HG03439 (cell line): Measurements from ENCODE around the gene DHX32.

Source experiments
- ATAC-seq: cut with Tn5 transposase; IDR thresholded peaks from one replicate; pipeline ENCODE4 v1.9.1; 2021; ENCODE audit warnings: mild to moderate bottlenecking, moderate library complexity; ENCODE audit not compliant: unreplicated experiment

Gene DHX32

DNA sequence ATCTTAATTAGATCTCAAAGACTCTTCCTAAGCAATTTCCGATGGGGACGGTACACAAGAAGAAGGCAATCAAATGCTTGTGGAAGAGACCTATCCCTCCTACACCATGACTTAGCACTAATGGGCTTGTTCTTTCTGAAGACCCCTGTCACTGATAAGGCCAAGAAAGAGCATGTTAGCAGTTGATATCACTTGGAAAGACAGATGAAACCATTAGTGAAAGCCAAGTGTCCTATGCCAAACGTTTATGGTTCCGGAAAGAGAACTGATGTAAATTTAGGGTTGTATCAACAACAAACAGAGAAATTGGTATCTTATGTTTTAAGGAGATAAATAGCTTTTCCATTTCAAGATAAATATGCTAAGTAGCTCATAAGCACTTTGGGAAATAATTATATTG lies 64.5 kb downstream of the DHX32 start:
- no peak for ATAC-seq

DNA sequence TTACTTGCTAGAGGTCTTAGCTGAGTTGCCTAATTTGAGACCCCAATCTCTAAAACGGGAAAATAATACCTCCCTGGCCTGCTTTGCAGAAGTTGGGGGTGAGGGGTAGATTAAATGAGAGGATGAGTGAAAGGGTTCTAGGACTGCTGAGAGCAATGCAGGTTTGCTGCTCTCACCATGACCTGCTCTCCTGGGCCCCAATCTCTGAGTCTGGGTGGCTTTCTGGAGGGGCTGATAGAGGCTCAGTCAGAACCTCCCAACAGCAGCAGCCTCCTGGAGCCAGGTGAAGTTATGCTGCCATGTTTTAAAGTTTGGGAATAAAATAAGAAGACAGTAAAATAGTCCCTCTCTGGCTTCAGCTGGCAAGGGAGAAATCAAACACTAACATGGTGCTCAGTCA lies 65.3 kb downstream of the DHX32 start:
- ATAC-seq = no peak

DNA sequence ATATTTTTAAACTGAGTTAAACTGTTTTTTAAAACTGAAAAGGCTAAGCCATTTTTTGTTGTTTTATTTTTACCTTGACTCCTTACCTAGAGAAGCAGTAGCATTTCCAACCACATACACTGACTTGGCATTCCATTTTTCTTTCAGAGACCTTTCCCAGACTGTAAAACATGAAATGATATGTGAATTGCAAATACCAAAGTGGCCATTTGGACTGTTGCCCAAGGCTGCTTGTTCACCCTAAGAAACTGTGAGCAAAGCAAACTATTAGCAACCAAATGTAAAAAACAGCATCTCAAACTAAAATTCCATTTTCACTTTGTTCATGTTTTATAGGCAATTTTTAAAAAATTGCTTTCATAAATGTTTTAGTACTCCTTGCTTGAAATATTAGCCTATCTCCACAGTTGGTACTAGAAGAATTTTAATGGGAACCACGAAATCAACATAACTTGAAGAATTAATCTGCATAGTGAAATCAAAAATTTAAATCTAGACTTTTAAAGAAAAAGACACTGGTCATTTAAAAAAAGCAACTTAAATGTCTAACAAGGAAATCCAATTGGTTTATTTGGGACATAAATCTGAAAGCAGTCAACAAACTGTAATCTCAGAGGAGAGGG lies 68.9 kb downstream of the DHX32 start:
- no peak for ATAC-seq

DNA sequence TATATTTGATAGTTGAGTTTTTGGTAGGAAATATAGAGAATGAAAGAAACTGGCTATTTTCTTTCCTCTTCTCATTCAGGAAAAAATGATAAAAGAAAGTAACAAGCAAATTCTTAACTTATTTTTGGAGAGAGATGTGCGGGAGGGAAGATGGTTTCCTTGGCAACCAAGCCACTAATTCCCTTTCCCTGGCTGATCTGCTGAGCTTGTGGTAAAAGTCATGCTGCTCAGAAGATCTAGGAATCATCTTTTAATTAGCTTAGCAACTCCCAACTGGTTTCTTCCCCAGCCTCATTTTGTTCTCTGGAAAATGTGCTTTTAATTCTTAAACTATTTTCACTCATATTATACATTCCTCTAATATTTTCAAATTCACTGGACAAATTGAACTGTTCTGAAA lies 69.8 kb downstream of the DHX32 start:
- ATAC-seq = no peak

DNA sequence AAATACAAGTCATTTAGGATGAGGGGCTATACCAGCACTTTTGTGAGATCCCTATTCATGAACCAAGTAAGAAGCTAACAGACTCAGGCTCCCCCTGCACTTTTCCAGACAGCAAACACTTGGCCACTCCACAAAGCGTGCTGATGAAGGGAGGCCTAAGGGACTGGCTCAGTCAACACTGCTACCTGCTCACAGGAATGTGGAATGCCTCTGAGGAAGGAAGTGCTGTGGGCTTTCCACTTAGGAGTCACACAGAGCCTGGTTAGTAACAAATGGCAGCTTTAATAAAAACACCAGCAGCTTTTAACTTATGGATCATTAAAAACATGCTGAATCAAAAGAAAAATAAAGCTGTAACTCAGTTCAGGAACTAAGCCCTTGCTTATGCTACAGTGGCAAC lies 73.0 kb downstream of the DHX32 start:
- no peak for ATAC-seq

DNA sequence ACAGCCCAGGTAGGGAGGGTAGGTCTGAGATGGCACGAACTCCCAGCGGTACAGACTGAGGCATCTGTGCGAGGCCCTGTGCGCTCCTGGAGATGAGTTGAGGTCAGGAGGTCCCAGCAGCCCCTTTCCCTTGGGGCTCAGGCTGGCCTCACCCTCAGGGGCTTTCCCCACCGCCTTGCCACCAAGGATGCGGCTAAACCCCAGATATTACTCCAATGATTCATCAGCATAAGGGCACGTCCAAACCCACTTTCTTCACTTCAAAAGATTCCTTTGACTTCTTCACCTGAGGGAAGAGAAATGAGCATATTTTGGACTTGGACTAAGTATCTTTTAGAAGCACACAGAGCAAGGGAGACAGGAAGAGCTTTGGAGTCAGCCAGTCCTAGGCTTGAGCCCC lies 78.4 kb downstream of the DHX32 start:
- no peak for ATAC-seq

DNA sequence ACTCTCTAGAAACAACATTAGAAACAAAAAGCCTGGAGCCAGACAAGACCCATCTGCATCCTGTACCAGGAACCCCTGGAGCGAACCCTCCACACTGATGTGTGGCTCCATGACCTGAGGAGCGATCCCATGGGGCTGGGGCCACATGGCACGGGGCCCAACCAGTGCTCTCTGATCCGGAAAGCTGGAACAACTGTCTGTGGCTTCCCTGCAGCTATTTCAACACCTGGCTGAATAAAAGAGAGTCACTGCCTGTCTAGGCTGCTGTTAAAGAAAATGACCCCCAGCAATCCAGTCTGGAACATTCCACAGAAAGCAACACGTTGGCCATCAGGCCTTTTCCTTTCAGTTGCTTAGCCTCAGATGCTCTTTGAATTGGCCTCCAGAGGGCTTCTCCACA lies 79.0 kb downstream of the DHX32 start:
- ATAC-seq = no peak

DNA sequence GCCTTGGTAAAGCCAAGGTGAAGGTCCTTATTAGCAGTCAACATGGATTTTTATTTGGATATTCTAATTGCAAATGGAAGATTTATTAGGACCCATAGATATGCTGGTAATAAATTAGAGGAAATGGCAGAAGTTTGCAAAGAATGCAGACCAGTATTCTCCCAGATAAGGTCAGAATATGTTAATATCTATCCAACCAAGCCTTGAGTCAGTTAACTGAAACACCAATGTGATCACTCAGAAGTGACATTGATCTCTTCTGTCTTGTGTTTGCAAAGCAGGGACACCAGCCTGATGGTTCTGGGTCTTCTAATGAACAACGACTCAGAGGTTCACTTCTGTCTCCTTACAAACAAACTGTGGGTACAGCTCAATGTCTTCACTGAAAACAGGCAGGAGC lies 79.5 kb downstream of the DHX32 start:
- no peak for ATAC-seq

DNA sequence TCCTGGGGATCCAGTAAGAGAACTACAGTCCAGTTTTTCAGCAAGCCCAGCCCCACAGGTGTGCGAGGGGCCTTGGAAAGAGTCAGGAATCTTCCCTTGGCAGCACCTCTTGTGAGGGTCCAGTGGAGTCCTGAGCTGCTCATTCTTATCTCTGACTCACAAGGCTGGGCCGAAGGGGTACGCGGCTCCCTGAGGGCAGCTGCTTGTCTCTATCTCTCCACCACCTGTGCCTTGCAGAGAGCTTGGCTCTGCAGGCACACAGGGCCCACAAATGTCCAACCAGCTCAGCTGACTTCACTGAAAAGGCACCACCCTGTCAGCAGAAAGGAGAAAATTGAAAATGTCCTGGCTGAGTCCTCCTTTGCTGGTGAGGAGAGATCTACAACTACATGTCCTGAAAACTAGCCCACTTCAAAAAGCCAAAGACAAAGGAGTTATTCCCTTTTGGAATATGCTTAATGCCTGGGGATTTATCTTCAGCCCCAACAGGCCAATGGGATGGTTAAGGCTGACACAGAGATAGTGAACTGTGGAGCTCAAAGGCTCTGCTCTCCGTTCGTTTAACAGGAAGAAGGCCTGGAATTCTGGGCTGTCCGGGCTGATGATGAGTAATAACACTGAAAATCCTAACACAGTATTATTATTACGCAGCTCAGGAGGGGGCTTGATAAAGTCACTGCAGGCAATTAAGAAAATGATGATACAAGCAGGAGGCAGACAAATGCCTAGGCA lies 81.5 kb downstream of the DHX32 start:
- ATAC-seq = no peak

DNA sequence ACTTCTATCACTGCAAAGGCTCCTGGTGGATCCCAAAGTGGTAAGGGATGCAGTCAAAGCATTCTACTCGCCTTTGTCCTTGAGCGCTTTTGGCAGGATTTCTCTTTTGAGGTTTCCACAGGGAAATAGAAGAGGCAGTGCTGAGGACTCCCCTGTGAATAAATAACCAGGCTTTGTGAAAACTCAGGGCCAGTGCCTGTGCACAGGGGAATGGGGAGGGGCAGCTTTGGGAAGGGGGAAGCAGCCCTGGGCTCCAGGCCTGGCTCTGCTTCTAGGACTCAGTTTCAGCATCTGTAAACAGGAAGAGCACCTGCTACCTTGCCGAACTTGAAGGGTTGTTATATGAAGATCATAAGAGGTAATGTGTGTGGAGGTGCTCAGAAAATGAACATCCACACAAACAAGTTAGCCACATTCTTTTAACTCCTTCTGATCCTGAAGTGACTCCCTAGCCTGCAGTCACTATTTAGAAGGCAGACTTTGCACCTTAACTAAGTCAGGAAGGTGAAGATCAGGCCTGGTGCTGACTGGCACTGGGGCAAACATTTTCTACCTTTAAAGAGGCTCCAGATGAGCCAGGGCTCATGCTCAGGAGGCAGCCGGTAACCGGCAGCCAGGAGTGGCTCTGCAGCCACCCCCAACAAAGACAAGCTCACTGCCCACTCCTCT lies 83.0 kb downstream of the DHX32 start:
- ATAC-seq = no peak

DNA sequence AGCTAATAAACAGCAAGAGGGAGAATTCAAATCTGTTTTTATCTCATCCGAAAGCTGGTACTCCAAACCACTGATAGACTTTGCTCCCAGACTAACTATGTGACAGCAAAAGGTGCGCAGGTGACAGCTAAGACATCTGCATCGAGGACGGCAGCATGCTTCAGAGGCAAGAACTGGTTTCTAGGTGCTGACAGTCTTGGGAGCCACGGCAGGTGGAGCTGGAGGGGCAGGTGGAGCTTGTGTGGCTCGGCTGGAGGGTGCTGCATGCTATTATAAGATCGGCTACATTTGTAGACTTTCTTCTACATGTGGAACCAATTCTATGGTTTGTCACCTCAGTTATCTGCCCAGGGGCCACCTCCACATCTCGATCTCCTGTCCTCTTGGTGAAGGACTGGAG lies 83.7 kb downstream of the DHX32 start:
- no peak for ATAC-seq

DNA sequence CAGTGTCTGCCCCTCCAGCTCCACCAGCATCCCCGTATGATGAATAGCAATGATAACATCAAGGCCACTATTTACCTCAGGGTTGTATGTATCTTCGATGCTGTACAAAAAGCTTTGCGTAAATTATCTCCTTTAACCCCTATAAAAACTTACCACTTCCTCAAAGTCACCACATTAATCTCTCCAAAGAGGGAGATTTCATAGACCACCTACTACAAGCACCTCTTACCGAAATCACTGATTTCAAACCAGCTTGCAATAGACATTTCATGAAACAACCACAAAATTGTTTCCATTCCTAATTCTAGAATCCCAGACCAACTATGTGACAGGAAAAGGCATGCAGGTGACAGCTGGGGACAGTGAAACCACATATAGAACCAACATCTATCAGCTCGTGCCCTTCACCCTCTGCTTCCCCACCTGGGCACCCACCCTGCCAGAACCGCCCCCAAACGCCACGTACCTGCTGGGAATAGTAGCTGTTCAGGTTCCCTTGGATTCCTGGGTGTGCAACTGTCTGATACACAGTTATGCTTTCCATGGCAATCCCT lies 85.4 kb downstream of the DHX32 start:
- ATAC-seq = no peak

DNA sequence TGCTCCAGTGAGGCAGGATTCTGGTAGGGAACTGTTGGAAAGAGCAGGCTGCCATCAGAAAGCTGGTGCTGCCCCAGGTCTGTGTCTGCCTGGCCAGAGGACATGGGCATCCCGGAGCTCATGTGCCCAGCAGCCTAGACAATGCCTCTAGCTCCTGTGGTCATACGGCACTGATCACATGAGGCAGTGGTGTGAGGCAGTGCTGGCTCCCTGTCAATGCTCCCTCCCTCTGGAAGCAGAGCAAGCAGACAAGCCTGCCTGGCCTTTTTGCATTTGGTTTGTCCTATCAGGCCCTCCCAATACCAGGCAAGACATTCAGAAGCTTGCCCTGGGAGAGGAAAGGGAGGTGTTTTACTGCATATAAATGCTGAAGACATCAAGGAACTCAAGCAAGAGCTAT lies 86.0 kb downstream of the DHX32 start:
- ATAC-seq = no peak

DNA sequence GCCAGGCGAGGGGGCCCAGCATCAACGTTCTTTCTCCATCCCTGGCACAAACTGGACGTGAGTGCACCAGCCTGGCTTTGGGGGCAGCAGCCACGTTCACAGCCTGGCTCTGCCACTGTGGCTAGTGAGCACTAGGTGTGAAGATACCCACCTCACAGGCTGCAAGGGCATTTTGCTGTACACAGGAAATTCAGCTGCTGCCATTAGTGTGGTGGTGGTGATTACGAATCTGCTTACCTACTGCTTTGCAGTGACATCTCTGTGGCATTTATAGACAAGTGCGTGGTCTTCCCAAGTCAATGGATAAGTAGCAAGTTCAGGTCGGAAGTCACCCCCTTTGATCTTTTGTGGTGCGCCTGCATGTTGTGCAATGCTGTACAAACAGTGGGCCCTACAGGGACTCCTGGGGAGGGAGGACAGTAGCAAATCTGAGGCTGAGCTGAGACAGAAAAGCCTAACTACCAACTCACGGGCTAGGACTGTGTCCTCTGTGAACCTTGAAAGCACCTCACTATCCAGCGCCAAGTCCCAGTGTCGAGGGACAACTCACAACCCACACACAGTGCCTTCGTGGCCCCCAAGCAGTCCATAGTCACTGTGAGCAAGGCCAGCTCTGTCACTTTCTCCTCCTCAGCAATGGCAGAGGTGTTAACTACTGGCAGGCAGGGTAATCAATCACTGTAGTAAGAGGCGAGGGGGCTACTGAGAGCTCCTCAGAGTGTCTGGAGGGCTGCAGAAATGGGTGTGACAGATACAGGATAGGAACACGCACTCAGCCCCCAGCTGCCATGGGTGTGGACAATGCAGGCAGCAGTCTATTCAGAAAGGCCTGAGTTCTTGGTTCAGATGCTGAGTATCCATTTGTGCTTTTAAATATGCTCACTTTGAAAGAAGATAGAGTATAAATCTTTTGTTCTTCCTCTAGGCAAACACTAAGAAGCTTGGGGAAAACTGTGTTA lies 88.5 kb downstream of the DHX32 start:
- no peak for ATAC-seq

DNA sequence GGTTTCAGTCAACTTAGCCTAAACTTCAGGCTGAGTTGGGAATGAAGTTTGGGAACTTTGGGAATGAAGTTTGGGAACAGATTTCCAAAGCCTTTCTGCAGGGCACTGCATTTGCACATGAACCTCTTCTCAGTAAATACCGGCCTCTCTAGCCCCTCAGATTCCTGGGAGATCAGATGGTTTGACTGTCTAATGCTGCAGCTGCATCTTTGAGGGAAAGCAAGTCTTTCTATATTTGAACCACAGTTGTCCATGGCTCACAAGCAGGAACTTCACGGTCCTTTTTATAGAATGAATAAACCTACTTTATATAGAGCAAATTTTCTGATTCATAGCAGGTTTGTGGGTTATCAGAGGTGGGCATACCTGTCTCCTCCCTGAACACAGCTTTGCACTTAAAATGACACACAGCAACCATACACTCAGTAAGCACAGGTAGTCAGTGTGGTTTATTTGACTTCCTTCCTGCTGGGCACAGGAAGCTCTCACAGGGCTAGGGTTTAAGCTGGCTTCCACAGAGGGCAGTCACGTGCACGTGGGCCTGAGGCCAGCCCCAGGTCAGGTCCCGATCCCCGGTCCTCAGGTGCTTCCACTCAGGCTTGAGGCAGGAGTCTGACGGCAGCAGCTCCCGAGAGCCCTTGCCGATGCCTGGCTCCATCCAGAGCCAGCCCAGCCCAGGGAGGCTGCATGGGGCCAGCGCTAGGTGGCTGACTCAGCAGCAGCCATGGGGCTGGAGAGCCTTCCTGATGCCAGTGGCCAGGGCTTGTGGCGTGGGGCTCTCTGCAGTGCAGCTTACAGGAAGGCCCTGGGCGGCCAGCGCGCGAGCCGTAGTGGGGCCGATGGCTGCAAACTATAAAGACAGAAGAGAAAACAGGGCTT lies 92.7 kb downstream of the DHX32 start:
- no peak for ATAC-seq
